GM18526 (cell line): ENCODE data around the gene USP40.

Experiments
- POLR2A ChIP-seq: IDR thresholded peaks from 3 replicates; pipeline ENCODE4 v1.6.1; 2011; ENCODE audit not compliant: insufficient read length; ENCODE audit errors: extremely low read depth

USP40 gene

DNA sequence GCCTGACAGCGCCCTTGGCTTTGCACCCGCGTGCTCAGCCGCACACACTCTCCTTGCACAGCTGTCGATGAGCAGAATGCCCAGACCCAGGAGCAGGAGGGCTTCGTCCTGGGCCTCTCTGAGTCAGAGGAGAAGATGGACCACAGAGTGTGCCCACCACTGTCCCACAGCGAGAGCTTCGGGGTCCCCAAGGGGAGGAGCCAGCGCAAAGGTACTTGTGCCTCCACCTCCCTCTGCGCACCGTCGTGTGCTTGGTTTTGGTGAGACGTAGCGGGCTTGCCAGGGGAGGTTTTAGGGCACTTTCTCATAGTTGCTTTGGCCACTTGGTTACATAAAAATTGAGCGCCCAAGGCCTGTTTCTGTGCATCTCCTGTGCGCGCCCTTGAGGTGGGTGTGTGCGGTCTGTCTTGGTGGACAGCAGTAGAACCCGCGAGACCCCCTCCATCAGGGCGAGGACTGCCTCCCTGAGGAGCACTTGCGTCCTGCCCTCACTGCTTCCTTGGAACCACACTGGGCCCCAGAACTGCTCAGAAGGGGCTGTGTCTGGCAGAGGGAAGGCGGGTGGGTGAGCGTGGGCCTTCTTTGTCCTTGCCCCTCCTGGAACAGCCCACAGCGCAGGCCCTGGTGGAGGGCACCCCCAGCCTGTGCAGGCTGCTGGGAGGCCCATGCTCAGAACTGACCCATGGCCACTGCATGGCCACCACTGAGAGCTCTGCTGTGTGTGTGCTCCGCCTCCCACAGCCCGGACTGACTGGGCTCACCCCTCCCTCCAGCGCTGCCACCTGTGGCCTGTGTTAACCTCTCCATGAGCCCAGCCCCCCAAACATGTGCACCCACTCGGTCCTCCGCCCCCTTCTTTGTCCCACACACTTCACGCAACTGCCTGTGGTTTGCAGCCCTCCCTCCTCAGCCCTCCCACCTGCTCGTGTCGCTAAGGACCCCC, 116.4 kb downstream of the USP40 start:
- TF ChIP-seq POLR2A, result no peak

DNA sequence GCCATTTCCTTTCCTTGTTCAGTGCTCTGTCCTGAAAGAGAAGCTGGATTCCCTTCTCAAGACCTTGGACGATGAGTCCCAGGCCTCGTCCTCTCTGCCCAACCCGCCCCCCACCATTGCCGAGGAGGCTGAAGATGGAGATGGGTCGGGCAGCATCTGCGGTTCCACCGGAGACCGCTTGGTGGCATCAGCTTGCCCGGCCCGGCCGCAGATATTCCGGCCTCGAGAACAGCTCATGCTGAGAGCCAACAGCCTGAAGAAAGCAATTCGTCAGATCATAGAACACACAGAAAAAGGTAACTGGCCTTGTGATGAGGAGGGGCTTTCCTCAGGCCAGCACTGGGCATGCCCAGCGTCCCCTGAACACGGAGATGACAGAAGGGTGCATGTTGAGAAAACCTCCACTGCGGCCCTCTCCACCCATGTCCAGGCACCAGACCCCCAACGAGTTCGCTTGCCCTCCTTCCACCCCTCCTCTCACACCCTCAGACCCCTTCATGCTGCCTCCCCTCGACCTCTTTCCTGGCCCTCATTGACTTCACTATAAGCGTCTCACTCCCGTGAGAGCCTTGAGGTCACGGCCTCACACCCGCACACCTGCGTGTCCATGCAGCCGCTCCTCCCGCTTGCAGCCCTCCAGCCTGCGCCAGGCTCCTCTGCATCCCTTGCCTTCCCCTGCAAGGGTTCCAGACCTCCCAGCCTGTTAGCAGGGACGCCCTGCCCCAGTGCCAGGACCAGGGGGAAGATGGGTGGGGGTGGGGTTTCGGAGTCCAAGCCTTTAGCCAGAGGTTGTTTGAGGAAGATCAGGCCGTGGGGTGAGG, 117.3 kb downstream of the USP40 start:
- TF ChIP-seq POLR2A, result no peak

DNA sequence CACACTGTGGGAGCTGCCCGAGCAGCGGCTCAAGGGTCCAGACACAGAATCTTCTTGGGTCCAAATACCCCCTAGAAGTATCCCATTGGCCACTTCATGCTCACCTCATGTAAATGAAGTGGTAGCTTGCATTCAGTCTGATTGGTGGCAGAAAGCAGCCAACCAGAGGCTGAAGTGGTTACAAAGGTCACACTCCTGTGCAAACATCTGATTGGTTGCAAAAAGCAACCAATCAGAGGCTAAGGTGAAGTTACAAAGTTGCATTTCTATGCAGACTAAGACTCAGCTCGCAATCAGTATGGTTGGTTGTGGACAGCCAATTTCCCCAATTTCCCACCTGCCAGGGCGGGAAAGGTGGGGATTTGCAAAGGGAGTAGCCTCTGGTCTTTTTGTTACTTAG, 118.0 kb downstream of the USP40 start:
- TF ChIP-seq POLR2A, result no peak

DNA sequence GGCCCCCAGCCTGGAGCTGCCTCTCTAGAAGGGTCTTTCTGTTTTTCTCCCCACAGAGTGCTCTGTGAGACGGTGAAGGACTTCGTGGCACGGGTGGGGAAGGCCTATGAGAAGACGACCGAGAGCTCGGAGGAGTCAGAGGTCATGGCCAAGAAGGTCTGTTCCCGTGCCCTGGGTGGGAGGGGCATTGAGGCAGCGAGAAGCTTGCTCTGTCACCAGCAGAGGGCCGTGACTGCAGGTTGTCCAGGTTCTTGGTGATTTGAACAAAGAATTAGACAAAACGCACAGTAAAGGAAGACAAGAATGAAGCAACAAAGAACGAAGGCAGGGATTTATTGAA, 118.4 kb downstream of the USP40 start:
- no peak for TF ChIP-seq POLR2A

DNA sequence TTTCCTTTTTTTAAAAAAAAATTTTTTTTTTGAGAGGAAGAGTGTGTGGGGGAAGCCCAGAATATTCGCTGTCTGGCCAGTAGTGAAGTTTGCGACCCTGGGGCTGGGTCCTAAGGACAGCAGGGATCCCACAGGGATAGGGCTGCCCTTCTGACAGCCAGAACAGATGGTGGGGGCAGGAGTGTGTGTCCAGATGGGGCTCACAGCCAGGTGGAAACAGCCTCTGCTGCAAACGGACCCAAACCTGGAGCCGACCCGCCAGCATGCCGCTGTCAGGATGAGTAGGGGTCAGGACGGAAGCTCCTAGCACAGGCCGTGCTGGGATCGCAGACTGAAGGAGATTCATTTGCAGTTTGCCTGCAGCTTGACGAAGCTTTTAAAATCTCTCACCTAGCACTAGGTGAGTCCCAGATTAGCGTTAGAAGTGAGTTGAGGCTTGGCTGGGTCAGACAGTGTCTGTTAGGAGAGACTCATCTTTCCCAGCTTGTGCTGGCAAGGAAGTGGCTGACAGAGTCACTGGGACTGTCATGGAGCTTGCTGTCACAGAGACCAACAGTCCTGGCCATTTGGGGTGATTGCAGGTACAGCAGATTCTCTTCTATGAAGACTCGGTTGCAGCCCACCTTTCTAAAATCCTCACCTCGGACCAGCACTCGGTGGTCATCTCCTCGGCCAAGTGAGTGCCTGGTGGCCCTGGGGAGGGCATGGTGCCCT, 118.9 kb downstream of the USP40 start:
- no peak for TF ChIP-seq POLR2A

DNA sequence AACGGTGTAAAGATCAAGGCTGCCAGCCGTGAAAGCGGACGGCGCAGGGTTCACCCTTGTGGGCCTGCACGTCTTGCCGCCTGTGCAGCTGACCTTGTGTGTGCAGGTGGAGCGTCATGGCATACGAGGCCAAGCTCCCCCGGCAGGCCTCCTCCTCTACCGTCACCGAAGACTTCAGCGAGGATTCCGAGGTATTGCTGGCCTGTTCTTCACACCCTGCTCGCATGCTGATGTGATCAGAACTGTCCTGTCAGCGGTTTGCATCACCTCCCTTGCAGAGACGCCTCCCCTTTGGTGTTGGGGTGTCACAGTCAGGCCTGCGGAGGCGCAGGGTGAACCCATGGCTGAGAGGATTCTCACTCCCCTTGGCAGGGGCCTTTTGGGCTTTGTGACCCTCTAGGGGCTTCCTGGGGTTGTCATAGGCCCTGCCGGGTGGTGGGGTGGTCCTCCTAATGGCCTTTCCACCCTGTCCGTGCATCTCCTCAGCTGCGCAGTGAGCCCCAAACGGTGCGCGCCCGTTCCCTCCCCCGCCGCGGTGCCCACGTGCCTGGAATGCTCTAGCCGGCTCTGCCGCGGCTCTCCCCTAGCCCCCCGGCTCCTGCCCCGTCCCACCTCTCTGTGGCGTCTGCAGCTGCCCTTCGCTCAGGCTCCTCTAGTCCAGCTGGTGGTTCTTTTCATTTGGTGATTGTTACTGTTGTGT, 119.8 kb downstream of the USP40 start:
- TF ChIP-seq POLR2A, result no peak

DNA sequence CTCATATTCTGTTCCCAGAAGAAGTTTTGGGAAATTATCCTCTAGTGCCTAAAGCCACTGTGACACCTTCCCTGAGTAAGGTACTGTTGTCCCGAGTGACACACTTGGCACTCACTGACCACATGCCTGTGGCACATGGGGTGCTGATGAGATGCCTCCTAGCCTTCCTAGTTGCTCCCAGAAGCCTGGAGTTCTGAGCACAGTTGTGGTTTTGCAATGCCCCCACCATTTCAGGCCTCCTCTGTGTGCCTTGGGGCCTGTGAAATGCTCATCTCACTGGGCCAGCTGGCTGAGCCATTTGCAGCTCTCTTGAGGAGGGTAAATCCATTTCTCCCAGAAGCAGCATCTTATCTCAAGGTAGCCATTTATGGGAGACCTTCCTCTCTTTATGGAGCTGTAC, 120.5 kb downstream of the USP40 start:
- no peak for TF ChIP-seq POLR2A

DNA sequence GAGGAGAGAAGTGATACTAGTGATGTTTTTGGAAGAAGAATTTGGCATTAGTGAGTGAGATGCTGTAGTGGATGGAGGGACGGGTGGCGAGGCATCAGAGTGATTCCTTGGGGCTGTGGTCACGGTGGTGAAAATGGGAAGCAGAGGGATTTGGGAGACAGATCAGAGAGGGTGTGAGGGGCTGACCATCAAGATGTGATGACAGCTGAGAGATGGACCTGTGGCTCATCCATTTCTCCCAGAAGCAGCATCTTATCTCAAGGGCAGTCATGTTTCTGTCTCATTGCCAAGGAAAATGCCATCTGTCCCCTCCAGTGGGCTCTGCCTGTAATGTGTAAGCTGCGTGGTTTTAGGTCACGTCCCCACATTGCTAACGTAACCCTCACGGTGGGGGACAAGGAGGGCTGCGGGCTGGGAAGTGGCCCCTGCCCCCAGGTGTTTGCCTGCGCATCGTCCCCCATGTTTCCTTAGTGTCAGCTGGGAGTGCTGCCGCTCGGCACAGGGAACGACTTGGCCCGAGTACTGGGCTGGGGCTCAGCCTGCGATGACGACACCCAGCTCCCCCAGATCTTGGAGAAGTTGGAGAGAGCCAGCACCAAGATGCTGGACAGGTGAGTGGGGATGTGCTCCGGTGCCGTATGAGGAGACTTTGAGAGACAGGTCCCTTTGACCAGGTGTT, 121.3 kb downstream of the USP40 start:
- TF ChIP-seq POLR2A, result no peak

DNA sequence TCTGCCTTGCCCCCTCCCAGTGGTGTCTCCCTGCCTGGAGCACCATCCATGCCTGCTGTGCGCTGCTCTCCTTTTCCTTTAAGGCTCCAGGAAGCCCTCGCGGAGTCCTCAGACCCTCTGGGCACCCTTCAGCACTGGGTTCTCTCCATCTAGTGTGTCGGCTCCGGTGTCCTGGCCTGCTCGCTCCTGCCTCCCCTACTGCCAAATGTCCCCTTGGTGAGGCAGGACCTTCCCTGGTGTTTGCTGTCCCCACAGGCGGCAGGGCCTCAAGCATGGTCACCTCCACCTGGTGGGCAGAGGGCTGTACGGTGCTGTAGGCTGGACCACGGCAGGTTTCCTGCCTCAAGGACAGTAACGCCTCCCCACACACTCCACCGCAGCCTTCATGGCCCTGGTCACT, 122.1 kb downstream of the USP40 start:
- TF ChIP-seq POLR2A, result no peak

DNA sequence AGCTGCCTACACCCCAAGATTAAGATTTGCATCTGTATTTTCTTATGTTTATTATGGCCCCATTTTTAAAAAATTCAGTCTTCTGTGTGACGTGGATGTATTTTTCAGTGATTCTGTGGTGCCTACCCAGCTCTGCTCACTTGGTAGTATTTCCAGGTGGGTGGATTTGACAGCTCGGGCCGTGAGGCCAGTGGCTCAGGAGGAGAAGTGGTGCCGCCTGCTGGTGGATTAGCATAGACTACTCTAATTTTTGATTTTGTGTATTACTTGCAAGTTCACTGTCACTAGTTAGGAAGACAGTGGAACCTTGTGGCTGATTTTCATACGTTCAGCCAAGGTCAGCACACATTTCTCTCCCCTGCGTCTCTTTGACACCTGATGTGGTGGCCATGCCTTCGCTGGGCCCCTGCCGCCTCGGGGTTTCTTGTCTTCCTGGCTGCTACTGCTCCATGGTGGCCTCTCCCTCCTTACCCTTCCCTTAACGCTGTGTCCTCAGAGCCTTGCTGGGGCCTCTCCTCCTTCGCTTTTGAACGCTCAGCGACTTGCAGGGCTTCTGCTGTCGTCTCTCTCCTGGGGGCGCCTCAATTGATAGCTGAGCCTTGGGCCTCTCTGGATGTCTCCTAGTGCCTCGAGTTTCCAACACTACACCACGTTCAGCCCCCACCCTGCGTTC, 122.9 kb downstream of the USP40 start:
- no peak for TF ChIP-seq POLR2A

DNA sequence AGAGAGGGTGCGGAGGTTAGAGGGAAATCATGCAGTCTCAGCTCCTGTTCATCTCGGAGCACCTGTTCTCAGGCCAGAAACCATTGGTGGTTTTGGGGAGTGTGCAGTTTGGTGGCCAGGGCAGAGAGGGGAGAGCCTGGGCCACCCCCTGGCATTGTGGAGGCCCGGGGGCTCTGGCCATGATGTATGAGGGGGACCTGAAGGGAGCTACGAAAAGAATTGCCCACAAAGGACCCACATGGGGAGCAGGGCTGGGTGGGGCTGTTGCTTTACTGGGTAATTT, 124.6 kb downstream of the USP40 start:
- no peak for TF ChIP-seq POLR2A

DNA sequence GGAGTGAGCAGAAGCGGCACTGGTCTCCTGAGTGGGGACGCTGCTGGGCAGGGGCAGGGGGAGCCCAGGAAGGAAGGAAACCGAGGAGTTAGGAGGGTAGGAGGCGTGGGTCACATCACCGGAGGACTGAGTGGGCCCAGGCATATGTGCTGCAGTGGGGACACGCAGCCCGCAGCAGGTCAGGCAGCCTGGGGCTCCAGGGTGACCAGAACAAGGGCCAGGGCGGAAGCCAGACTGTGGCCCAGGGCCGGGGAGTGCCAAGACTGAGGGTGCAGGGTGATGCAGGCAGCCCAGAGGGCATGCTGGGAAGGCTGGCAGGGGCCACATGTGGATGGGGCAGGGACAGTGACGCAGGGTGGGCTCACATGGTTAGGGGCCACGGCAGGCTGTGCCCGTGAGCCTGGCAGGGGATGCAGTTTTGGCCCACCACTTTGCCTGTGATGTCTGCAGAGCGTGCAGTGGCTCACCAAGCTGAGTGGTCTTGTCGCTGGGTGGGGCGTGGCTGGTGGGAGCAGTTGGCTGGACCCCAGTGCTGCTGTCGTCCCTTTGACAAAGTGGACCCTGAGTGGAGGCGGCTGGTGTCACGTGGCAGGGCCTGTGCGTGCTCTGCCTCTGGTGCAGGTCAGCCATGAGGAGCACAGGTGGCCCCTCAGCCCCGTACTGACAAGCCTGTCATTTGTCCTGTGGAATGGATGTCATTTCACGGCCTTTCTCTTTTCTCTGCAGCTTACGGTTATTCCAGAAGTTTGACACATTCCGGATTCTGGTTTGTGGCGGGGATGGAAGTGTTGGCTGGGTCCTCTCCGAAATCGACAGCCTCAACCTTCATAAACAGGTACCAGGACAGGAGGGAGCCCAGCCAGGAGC, 125.2 kb downstream of the USP40 start:
- TF ChIP-seq POLR2A, result no peak

DNA sequence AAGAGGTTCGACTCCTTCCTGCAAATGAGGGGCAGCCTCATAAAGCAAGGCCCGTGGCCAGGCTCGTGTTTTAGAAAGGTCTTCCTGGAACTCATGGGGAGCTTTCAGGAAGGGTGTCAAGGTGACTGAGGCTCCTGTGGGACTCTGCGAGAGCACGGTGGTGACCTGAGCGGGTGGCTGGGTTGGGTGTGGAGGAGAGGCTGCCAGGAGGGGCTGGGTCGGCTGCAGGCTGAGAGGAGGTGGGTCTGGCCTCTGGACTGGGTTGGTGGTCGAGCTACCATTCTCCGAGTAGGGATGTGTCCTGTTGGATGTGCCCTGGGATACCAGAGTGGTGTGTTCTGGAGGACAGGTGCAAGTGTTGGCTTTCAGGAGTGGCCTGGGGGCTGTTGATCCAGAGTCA, 125.9 kb downstream of the USP40 start:
- TF ChIP-seq POLR2A, result no peak

DNA sequence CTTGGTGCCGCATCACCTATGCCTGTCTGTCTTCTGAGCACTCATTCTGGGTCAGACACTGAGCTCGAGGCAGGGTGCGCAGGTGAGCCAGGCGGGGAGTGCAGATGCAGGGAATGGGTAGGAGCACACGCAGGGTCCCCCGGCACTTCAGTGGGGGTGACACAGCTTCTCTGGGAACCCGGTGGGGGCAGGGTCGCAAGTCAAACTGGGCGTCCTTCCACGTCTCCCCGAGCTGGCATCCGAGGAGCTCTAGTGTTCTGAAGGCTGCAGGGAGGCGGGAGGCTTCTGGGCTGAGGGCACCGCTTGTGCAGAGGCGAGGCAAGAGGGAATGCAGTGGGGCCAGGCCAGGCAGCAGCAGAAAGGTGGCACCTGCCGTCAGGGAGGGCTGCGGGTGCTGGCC, 126.3 kb downstream of the USP40 start:
- no peak for TF ChIP-seq POLR2A

DNA sequence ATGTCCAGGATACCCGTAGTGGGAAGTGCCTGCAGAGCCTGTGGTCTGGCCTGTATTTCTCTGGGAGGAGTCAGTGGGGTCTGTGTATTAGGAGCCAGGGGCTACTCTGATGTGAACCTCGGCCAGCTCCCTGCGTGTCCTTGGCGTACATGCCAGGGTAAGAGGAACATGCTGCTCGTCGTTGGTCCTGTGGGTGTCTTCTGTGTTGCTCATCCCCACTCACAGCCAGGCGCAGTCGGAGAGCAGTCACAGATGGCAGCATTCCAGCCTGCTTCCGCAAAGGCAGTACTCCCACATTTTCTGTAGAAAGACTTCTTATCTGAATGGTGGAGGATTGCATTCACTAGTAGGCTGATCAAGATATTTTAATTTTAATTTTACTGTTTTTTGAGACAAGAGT, 127.4 kb downstream of the USP40 start:
- TF ChIP-seq POLR2A, result no peak
